GM23248 (cell line): ENCODE measurements around the gene CXCL17.

Experiments
- EZH2 ChIP-seq: fragments of 200-600 bp; sonication (generic); IDR thresholded peaks from 2 replicates; pipeline ENCODE4 v1.6.1; 2018; ENCODE audit warnings: antibody characterized with exemption, mild to moderate bottlenecking; ENCODE audit not compliant: insufficient read depth, poor library complexity, severe bottlenecking
- EZH2phosphoT487 ChIP-seq: fragments of 200-600 bp; sonication (generic); IDR thresholded peaks from 2 replicates; pipeline ENCODE4 v1.6.1; 2018; ENCODE audit warnings: antibody characterized with exemption, moderate library complexity, mild to moderate bottlenecking, low read depth; ENCODE audit not compliant: insufficient read depth

GRCh38 chr19:42477933-42478332 is 35.2 kb upstream of the CXCL17 start:
- no peak for TF ChIP-seq EZH2phosphoT487
- TF ChIP-seq EZH2 = no peak
